Heart left ventricle (tissue), 16 donors: ENCODE measurements around the gene AMER3. TPM values are rescaled to one million over a fixed set of nuclear protein-coding genes. Genes with fewer than 3 reads are reported as not detected.
A peak's percentile ranks its signal among the peaks of the same experiment; 100 is the strongest.
"Not testable (repeated sequence)": the region's sequence is repeated elsewhere in the genome, so short reads cannot be mapped to it uniquely, and the experiment has no call there.

Experiments used
- ATAC-seq, 4 donors: fragments of 200-7000 bp; cut with Tn5 transposase; one replicate each; pipeline ENCODE4 v1.9.1; 2020 to 2022; ENCODE audit warnings: moderate library complexity in 4 of 4, mild to moderate bottlenecking in 3 of 4, moderate number of reproducible peaks in 1 of 4
- DNase-seq, 5 donors: peaks; one replicate each; pipeline ENCODE4 v3.0.0-alpha.2; 2020
- H3K27ac ChIP-seq, 12 donors: fragments of 200-600 bp; sonication (generic) in 4 of 12; one replicate each; pipeline versions ENCODE4 v1.5.0 to v1.8.0; 2016 to 2022; ENCODE audit warnings: mild to moderate bottlenecking in 2 of 12
- H3K27me3 ChIP-seq, 9 donors: fragments of 200-600 bp; sonication (generic) in 2 of 9; one replicate each; pipeline versions ENCODE4 v1.5.1 to v1.8.0; 2016 to 2022; ENCODE audit warnings: mild to moderate bottlenecking in 3 of 9
- H3K36me3 ChIP-seq, 9 donors: fragments of 200-600 bp; sonication (generic) in 2 of 9; one replicate each; pipeline versions ENCODE4 v1.5.0 to v1.8.0; 2018 to 2022; ENCODE audit warnings: mild to moderate bottlenecking in 2 of 9
- H3K4me1 ChIP-seq, 12 donors: fragments of 200-600 bp; sonication (generic) in 4 of 12; one replicate each; pipeline versions ENCODE4 v1.5.0 to v1.8.0; 2016 to 2022; ENCODE audit warnings: mild to moderate bottlenecking in 3 of 12
- H3K4me3 ChIP-seq, 12 donors: fragments of 200-600 bp; sonication (generic) in 4 of 12; one replicate each; pipeline versions ENCODE4 v1.5.0 to v1.8.0; 2017 to 2022; ENCODE audit warnings: mild to moderate bottlenecking in 9 of 12, moderate library complexity in 4 of 12
- H3K9me3 ChIP-seq, 12 donors: fragments of 200-600 bp; sonication (generic) in 4 of 12; one replicate each; pipeline versions ENCODE4 v1.5.0 to v1.8.0; 2016 to 2022; ENCODE audit warnings: mild to moderate bottlenecking in 1 of 12
- POLR2A ChIP-seq, 2 donors: fragments of 450-650 bp; IDR thresholded peaks; one replicate each; pipeline ENCODE4 v1.6.1; 2017; ENCODE audit warnings: antibody characterized with exemption in 2 of 2, mild to moderate bottlenecking in 2 of 2, moderate library complexity in 2 of 2
- WGBS, 4 donors: extraction: QIAGEN DNeasy Blood & Tissue Kit in 2 of 4; methylation state at CpG; one replicate each; pipeline versions ENCODE4 v1.1.5 to v1.1.7; 2013 to 2018; 5-methylcytosine and 5-hydroxymethylcytosine counted together
- intact Hi-C, 10 donors: fragments of 100-400 bp; cut with DNase I; formaldehyde crosslinking; loops; one replicate each; pipeline versions ENCODE4 v1.11.1 to v1.14.2; 2022
- polyA plus RNA-seq, 2 donors: library from polyadenylated mRNA; stranded (reverse); fragments of 200-250 nt; gene quantifications; one replicate each; pipeline ENCODE4 v1.2.3, GENCODE V29; 2013
- total RNA-seq, 9 donors: library from RNA; depleted of rRNA in 2 of 9; stranded (reverse); fragments of >200 nt in 2 of 9; fragmentation: NEBNext Ultra II Directional in 3 of 9; extraction: Animal tissue kit (Norgen Biotek cat#: 25700) in 3 of 9; gene quantifications; one replicate each; pipeline versions ENCODE4 v1.1.0 to v1.2.4, GENCODE V29; 2016 to 2023
- TF ChIP-seq, protein P1 (sequence below), 12 donors: fragments of 200-600 bp; sonication (generic) in 4 of 12; IDR thresholded peaks; one replicate each; pipeline versions ENCODE4 v1.5.0 to v1.8.0; 2018 to 2022; ENCODE audit warnings: antibody characterized with exemption in 12 of 12, mild to moderate bottlenecking in 5 of 12
- donor health status: ischemic (EF 13 %, LVEDD 7.1; RV severe dilation, severe dysfunction).
- donor health status: healthy with polysubstance abuse.
- donor health status: DM: no; HTN: yes; CAD: no.
- donor health status: DM: no; HTN: no; CAD: no.
- donor health status: ischemic (EF 25% LVEDD 6.9; RV normal size, moderate dysfunction).
- donor health status: ischemic (EF 25% LVEDD 5.7; RV mildly dilated, moderate dysfunction).
- donor health status: healthy.
- donor health status: DM: yes; HTN: yes; CAD: no.
- donor health status: ischemic (EF 35%, LVEDD 5.7; RV mildly dilated, moderate dysfunction).
- donor health status: nonischemic (EF 11% LVEDD 7.7; RV severe dilation, severe dysfunction).
- donor health status: DM: yes; HTN: yes; CAD: no.
- donor health status: PGD.
- donor health status: ischemic (EF 29% LVEDD 5.4; RV normal size, mild dysfunction).
- donor health status: nonischemic (EF 23%, LVEDD 6.1; RV moderate dilation, normal function).

Gene AMER3
- total and polyA plus RNA-seq, 11 donors = not detected

DNA sequence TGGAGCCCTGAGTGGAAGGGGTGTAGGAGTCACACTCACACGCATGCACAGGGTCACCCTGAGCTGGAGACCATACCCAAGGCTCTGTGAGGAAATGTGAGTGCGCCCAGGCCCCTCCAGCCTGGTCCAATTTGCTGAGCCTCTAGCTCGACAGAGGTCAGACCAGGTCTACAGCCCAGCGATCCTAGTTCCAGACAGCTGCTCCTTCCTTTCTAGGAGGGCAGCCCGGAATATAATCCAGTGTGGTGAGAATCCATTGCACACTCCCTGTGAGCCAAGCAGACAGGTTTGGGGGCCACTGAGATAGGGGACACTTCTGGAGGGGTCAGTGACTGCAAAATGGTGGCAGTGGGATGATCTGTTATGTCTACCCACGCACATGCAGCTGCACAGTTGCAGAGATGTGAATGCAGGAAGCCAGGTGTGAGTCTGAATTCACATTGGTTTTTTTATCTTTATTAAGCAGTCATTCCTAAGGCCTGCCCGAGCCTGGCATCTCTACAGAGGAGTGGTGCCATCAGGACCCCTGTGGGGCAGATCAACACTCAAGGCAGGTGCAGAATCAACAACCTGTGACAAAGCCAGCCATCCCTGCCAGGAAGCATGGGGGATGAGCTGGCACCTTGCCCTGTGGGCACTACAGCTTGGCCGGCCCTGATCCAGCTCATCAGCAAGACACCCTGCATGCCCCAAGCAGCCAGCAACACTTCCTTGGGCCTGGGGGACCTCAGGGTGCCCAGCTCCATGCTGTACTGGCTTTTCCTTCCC is 26.6 kb upstream of the AMER3 start, which contains the start of gene GPR148:
Gene GPR148, plus strand, starts transcription at position 522 of the 768 bp plus-strand sequence. Its CDS starts 82 bp downstream, at position 604.
- Histone ChIP-seq H3K9me3 (no peaks in the 10 kb centered on the region), H3K27ac (peak within 1 kb of the TSS in 9 of 12 donors; percentile 13 to 74 (median 58)), H3K4me3 (peak within 1 kb of the TSS in 11 of 12 donors; percentile 11 to 67 (median 61)), H3K27me3 (peaks cover 0 to 6% (median 0%) of the 10 kb centered on the region in 9 donors), H3K36me3 (no peaks in the 10 kb centered on the region), H3K4me1 (peaks cover 5 to 22% (median 14%) of the 10 kb centered on the region in 12 donors)
- TF ChIP-seq, protein P1, sequence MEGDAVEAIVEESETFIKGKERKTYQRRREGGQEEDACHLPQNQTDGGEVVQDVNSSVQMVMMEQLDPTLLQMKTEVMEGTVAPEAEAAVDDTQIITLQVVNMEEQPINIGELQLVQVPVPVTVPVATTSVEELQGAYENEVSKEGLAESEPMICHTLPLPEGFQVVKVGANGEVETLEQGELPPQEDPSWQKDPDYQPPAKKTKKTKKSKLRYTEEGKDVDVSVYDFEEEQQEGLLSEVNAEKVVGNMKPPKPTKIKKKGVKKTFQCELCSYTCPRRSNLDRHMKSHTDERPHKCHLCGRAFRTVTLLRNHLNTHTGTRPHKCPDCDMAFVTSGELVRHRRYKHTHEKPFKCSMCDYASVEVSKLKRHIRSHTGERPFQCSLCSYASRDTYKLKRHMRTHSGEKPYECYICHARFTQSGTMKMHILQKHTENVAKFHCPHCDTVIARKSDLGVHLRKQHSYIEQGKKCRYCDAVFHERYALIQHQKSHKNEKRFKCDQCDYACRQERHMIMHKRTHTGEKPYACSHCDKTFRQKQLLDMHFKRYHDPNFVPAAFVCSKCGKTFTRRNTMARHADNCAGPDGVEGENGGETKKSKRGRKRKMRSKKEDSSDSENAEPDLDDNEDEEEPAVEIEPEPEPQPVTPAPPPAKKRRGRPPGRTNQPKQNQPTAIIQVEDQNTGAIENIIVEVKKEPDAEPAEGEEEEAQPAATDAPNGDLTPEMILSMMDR (IDR thresholded peaks at IDR 0.05) = no peak
- no peak for TF ChIP-seq POLR2A (IDR thresholded peaks at IDR 0.05)
- WGBS, 4 donors = 74 to 82% (median 76%) methylated on average over 7 to 8 of the region's 8 CpGs
- ATAC-seq = no peak
- intact Hi-C loops = no loop called here
- no peak for DNase-seq

DNA sequence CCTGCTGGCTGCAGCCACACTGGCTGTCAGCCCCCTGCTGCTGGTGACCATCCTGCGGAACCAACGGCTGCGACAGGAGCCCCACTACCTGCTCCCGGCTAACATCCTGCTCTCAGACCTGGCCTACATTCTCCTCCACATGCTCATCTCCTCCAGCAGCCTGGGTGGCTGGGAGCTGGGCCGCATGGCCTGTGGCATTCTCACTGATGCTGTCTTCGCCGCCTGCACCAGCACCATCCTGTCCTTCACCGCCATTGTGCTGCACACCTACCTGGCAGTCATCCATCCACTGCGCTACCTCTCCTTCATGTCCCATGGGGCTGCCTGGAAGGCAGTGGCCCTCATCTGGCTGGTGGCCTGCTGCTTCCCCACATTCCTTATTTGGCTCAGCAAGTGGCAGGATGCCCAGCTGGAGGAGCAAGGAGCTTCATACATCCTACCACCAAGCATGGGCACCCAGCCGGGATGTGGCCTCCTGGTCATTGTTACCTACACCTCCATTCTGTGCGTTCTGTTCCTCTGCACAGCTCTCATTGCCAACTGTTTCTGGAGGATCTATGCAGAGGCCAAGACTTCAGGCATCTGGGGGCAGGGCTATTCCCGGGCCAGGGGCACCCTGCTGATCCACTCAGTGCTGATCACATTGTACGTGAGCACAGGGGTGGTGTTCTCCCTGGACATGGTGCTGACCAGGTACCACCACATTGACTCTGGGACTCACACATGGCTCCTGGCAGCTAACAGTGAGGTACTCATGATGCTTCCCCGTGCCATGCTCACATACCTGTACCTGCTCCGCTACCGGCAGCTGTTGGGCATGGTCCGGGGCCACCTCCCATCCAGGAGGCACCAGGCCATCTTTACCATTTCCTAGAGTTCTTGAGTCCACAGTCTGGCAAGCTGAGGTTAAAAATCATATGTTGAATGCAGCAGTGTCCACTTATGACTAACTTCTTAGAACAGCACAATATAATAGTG is 25.7 kb upstream of the AMER3 start:
- peaks cover 0 to 6% (median 0%) of the 10 kb centered on the region in 9 donors for H3K27me3 ChIP-seq
- peaks cover 0 to 3% (median 0%) of the 10 kb centered on the region in 12 donors for H3K9me3 ChIP-seq
- ATAC-seq (no peak), DNase-seq (no peak)
- intact Hi-C loops = no loop called here
- H3K4me3 ChIP-seq = no peak overlapping the region
- TF ChIP-seq POLR2A (IDR thresholded peaks at IDR 0.05) = no peak
- TF ChIP-seq, protein P1 (IDR thresholded peaks at IDR 0.05) = no peak
- H3K4me1 ChIP-seq = peaks cover 5 to 22% (median 14%) of the 10 kb centered on the region in 12 donors
- 87 to 92% (median 90%) methylated on average over 17 of the region's 17 CpGs for WGBS, 4 donors
- no peak overlapping the region for H3K27ac ChIP-seq
- H3K36me3 ChIP-seq = no peaks in the 10 kb centered on the region

DNA sequence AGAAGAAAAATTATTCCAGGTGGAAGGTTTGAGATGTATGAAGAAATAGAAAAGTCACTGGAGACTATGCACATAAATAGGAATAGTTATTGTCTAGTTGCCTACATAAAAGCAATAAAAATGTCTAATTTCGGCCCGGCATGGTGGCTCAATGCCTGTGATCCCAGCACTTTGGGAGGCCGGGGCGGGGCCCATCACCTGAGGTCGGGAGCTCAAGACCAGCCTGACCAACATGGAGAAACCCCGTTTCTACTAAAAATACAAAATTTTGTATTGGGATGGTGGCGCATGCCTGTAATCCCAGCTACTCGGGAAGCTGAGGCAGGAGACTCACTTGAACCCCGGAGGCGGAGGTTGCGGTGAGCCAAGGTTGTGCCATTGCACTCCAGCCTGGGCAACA is 23.1 kb upstream of the AMER3 start:
- H3K36me3 ChIP-seq, ATAC-seq, intact Hi-C loops, H3K4me3 ChIP-seq, H3K27me3 ChIP-seq, DNase-seq, H3K27ac ChIP-seq: not testable (repeated sequence)
- H3K9me3 ChIP-seq = peaks cover 0 to 11% (median 0%) of the 10 kb centered on the region in 12 donors
- H3K4me1 ChIP-seq = peaks cover 0 to 10% (median 3%) of the 10 kb centered on the region in 12 donors
- 88 to 93% (median 92%) methylated on average over 11 of the region's 11 CpGs for WGBS, 4 donors

DNA sequence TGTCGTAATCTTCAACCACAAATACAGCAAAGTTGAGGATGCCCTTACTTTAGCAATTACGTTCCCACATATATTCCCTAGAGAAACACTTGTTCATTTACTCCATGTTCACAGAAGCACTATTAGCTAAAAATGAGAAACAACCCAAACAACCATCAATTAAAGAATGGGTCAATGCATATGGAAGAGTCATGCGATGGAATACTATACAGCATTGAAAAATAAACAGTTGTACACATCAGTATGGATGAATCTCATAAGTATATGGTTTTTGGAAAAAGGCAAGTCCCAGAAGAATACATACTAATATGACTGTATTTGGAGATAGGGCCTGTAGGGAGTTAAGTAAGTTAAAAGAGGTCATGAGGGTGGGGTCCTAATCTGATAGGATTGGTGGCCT is 20.1 kb upstream of the AMER3 start:
- Histone ChIP-seq H3K4me1 (no peaks in the 10 kb centered on the region), H3K9me3 (peaks cover 0 to 11% (median 0%) of the 10 kb centered on the region in 12 donors), H3K36me3 (no peaks in the 10 kb centered on the region), H3K27ac (no peak overlapping the region), H3K27me3 (peaks cover 0 to 28% (median 0%) of the 10 kb centered on the region in 9 donors), H3K4me3 (no peak overlapping the region)
- DNase-seq = no peak
- no peak for TF ChIP-seq POLR2A (IDR thresholded peaks at IDR 0.05)
- TF ChIP-seq, protein P1 (IDR thresholded peaks at IDR 0.05) = no peak
- no peak for ATAC-seq
- intact Hi-C loops = no loop called here
- WGBS, 4 donors = 90 to 95% (median 93%) methylated on average over 3 of the region's 3 CpGs
